ENCODE data around the gene BPHL. TPM values are rescaled to one million over a fixed set of nuclear protein-coding genes. Genes with fewer than 3 reads are reported as not detected.

Gene BPHL
- total RNA-seq, 1 donor from 2014 or later, result 27.7 TPM

DNA sequence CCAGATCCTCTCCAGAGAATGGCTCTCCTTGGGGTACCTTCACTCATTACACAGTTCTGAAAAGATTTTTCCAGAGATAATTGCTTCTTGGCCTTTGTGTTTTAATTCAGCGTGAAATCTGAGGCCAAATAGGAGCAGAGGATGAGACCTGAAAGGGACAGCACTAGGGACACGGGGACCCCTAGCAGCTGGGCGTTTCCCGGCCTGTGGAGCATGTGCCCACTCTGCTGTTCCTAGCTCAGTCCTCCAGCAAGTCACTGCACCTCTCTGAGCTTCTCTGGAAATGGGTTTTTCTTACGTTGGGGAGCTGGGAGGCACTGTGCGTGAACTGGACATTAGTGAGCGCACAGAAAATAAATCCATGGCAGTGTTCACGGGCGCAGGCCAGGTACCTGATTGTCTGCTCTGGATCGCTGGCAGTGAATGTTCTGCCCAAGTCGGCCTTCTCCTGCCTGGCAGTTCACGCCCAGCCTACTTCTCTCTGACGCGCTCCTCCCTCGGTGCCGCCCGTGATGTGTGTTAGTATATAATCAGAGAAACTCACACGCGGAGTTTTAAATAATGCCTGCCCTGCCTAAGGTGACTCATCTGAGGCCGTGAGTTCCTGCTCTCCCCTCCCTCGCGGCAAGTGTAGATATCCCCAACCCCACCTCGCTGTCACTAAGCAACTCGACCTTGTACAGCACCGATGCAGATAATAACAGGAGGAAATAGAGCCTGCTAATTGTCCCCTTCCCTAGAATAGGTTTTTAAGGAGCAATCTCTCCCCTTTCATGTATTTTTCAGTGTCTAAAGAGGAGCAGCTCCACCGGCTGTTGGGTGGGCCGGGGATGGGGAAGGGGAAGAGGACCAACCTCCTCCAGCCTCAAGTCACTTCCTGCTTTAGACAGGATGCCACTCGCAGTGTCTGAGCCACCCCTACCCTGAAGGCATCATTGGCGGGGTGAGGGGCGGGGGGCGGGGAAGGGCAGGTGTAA lies 41.6 kb downstream of the BPHL start:
- TF ChIP-seq, protein P1, sequence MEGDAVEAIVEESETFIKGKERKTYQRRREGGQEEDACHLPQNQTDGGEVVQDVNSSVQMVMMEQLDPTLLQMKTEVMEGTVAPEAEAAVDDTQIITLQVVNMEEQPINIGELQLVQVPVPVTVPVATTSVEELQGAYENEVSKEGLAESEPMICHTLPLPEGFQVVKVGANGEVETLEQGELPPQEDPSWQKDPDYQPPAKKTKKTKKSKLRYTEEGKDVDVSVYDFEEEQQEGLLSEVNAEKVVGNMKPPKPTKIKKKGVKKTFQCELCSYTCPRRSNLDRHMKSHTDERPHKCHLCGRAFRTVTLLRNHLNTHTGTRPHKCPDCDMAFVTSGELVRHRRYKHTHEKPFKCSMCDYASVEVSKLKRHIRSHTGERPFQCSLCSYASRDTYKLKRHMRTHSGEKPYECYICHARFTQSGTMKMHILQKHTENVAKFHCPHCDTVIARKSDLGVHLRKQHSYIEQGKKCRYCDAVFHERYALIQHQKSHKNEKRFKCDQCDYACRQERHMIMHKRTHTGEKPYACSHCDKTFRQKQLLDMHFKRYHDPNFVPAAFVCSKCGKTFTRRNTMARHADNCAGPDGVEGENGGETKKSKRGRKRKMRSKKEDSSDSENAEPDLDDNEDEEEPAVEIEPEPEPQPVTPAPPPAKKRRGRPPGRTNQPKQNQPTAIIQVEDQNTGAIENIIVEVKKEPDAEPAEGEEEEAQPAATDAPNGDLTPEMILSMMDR (IDR thresholded peaks at IDR 0.05), result no peak
- Mint-ChIP-seq H3K9me3 (ENCODE audit: unreplicated experiment) (no peaks in the 10 kb centered on the region), H3K4me1 (ENCODE audit: unreplicated experiment) (peaks cover 41% of the 10 kb centered on the region), H3K27me3 (ENCODE audit: unreplicated experiment) (no peaks in the 10 kb centered on the region), H3K36me3 (ENCODE audit: unreplicated experiment) (peaks cover 6% of the 10 kb centered on the region), H3K4me3 (ENCODE audit: unreplicated experiment) (peak overlapping the region; percentile 30), H3K27ac (ENCODE audit: unreplicated experiment) (peak overlapping the region; percentile 77)
- no peak for DNase-seq (ENCODE audit: extremely low spot score, unreplicated experiment)

DNA sequence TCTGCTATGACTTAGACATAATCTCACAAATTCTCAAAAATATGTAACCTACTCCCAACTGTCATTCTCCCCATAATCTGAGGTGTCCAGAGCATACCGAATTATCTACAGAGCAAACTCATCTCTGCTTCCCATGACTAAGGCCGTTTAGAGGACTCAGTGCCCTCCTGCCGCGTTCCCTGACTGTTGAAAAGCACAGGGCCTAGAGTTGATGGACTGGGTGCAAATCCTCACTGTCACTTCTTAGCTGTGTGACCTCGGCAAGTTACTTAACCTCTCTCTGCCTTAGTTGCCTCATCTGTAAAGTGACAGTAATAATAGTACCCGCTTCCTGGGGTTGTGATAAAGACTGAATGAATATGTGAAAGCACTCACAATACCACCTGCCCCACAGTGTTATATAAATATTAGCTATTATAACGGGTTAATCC lies 43.6 kb downstream of the BPHL start:
- H3K36me3 Mint-ChIP-seq (ENCODE audit: unreplicated experiment), result no peaks in the 10 kb centered on the region
- H3K27me3 Mint-ChIP-seq (ENCODE audit: unreplicated experiment), result no peaks in the 10 kb centered on the region
- H3K4me3 Mint-ChIP-seq (ENCODE audit: unreplicated experiment), result peak overlapping the region; percentile 80
- H3K4me1 Mint-ChIP-seq (ENCODE audit: unreplicated experiment), result peaks cover 27% of the 10 kb centered on the region
- TF ChIP-seq, protein P1 (IDR thresholded peaks at IDR 0.05), result no peak
- DNase-seq (ENCODE audit: extremely low spot score, unreplicated experiment), result no peak
- no peaks in the 10 kb centered on the region for H3K9me3 Mint-ChIP-seq (ENCODE audit: unreplicated experiment)
- peak overlapping the region; percentile 92 for H3K27ac Mint-ChIP-seq (ENCODE audit: unreplicated experiment)

DNA sequence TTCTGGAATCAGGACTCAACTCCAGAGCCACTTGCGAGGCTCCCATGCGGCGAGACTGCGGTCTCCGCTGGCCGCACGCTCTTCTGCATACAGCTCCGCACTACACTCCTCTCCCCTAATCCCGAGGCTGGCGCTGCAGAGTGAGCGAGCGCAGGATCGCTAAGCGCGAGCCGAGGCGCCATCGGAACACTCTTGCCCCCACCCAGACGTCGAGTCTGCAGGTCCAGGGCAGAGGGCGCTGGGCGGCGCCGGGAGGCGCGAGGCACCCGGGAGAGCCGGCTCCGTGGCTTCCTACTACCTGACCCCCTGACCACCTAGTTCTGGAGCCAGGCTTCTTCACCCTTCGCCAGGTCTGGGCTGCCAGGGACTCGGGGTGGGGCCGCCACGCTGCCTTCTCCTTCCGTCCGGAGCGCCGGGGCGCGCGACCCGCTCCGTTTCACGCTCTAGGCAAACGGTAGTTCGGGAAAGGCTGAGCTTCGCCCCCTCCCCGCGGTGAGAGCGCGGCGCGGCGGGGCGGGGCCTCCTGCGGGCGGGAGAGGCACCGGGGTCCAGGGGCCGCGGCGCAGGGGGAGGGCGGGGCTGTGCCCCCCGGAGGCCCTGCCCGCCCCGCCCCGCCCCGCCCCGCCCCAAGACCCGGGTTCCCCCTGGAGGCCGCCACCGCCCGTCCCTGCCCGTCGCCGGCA lies 44.2 kb downstream of the BPHL start:
- Mint-ChIP-seq H3K27me3 (ENCODE audit: unreplicated experiment) (no peaks in the 10 kb centered on the region), H3K9me3 (ENCODE audit: unreplicated experiment) (no peaks in the 10 kb centered on the region), H3K36me3 (ENCODE audit: unreplicated experiment) (no peaks in the 10 kb centered on the region), H3K4me1 (ENCODE audit: unreplicated experiment) (peaks cover 27% of the 10 kb centered on the region), H3K27ac (ENCODE audit: unreplicated experiment) (peak overlapping the region; percentile 92), H3K4me3 (ENCODE audit: unreplicated experiment) (peak overlapping the region; percentile 80)
- peak; percentile 89 for DNase-seq (ENCODE audit: extremely low spot score, unreplicated experiment)
- TF ChIP-seq, protein P1 (IDR thresholded peaks at IDR 0.05), result peak; percentile 23

DNA sequence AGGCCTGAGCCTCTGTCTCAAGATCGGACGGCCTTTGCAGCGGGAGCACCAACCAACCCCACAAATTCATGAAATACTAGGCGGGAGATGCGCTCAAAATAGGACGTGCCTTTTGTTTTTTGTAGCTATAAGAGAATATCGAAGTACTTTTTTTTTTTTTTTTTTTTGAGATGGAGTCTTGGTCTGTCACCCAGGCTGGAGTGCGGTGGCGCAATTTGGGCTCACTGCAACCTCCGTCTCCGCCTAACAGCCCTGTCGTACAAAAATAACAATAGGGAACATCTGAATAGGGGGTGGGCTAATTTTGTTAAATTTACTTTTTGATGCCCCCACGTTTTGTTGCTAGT lies 44.7 kb downstream of the BPHL start:
- H3K4me3 Mint-ChIP-seq (ENCODE audit: unreplicated experiment), result peak overlapping the region; percentile 79
- no peaks in the 10 kb centered on the region for H3K9me3 Mint-ChIP-seq (ENCODE audit: unreplicated experiment)

More for the DNA sequence above, 44.7 kb downstream of the BPHL start:
- Mint-ChIP-seq H3K36me3 (ENCODE audit: unreplicated experiment) (no peaks in the 10 kb centered on the region), H3K4me1 (ENCODE audit: unreplicated experiment) (peaks cover 27% of the 10 kb centered on the region), H3K27me3 (ENCODE audit: unreplicated experiment) (no peaks in the 10 kb centered on the region), H3K27ac (ENCODE audit: unreplicated experiment) (peak overlapping the region; percentile 88)
- no peak for DNase-seq (ENCODE audit: extremely low spot score, unreplicated experiment)
- TF ChIP-seq, protein P1 (IDR thresholded peaks at IDR 0.05), result no peak
